ENCODE data around the gene NTM. TPM values are rescaled to one million over a fixed set of nuclear protein-coding genes. Genes with fewer than 3 reads are reported as not detected.

The NTM gene
- polyA plus RNA-seq, 1 donor from 2014 or later = not detected

DNA sequence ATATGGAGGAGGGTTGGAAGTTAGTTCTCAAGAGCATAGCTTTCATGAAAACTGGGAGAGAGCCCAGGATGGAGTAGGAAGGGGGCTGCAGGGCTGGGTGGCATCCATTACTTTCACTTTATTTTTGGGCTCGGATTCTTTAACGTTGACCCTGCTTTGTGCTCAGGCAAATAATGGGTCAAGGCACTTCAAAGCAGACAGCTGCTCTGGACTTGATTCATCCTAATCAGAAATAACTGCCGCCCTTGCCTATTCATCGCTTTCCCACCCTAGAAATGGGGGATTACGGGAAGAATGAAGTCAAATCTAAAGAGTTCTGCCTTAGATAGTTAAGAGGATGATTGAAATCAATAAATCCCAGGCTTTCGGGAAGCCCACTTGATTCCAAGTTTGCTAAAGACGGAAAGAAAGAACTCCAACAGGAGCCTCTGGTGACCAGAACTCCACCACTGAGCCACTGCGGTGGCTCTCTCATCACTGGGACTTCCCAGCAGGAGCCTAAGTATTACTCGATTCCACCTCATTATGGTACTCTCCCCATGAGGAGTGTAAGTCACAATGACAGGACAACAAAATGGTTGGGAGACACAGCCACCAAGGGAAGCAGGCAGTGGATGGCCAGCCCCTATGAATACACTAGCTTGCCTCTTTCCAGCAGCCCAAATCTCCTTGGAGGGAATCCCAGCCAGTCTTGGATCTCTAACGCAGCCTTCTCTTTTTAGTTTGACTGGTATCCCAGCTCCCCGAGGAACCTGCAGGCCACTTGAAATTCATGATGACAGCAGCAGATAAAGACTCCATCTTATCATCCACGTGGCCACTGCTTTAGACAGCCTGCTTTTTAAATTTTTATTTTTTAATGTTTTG is 815.5 kb downstream of the NTM start:
- Mint-ChIP-seq H3K27me3 (no peaks in the 10 kb centered on the region), H3K4me1 (peaks cover 0 to 1% (median 0%) of the 10 kb centered on the region in 3 donors), H3K36me3 (no peaks in the 10 kb centered on the region), H3K27ac (no peak overlapping the region), H3K4me3 (no peak overlapping the region), H3K9me3 (peaks cover 0 to 10% (median 0%) of the 10 kb centered on the region in 3 donors)

DNA sequence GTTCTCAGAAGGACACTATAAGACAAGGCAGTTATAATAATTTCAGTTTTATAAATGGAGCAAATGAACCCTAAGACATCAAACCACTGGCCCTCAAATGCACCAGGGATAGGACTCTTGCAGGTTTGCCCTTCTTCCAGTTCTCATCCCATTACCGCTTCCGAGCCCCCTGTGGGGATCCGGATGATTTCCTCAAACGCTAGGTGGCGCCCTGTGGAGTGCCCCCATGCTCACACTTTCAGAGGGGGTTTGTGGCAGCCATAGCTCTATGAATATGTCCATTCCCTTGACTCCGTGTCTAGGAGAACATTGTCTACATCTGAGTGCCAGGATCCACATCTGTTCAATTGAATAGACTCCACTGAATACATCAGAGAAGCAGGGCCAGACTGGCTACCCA is 816.3 kb downstream of the NTM start:
- Mint-ChIP-seq H3K4me3 (no peak overlapping the region), H3K36me3 (no peaks in the 10 kb centered on the region), H3K27me3 (no peaks in the 10 kb centered on the region), H3K4me1 (no peaks in the 10 kb centered on the region), H3K9me3 (peaks cover 0 to 10% (median 0%) of the 10 kb centered on the region in 3 donors), H3K27ac (no peak overlapping the region)

DNA sequence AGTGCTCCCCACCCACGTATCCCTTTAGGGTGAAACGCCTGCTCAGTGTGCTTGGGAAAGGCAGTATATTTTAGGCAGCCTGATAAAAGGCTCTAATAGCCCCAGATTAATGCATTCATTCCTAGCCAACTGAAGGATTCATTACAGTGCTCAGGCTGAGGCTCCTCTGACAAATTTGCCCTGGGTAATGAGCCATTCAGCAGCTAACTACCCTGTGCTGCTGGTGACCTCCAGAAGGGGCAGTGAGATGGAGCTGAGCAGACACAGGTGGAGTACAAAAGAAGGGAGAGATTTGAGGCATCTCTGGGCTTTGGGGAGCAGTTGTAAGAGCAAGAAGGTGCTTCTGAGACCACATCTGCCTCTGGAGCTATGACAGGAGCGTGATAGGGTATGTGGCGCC is 817.0 kb downstream of the NTM start:
- Mint-ChIP-seq H3K27ac (no peak overlapping the region), H3K9me3 (peaks cover 0 to 10% (median 0%) of the 10 kb centered on the region in 3 donors), H3K4me1 (no peaks in the 10 kb centered on the region), H3K27me3 (no peaks in the 10 kb centered on the region), H3K4me3 (no peak overlapping the region), H3K36me3 (no peaks in the 10 kb centered on the region)

DNA sequence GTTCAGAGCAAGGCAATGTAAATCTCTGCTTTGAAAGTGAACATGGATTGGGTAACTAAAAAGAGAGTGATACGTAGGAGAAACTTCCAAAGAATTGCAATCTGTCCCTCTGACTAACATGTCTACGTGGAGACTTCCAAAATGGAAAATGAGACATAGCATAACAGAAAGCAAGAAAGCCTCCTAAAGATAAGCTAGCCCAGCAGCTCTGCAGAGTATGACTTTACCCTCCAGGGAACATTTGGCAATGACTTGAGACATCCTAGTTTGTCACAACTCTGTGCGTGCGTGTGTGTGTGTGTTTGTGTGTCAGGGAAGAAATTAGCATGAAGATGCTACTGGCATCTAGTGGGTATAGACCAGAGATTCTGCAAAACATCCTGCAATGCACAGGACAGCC is 817.4 kb downstream of the NTM start:
- no peaks in the 10 kb centered on the region for H3K36me3 Mint-ChIP-seq
- no peaks in the 10 kb centered on the region for H3K27me3 Mint-ChIP-seq
- H3K4me3 Mint-ChIP-seq = no peak overlapping the region
- H3K27ac Mint-ChIP-seq = no peak overlapping the region
- peaks cover 0 to 10% (median 0%) of the 10 kb centered on the region in 3 donors for H3K9me3 Mint-ChIP-seq
- no peaks in the 10 kb centered on the region for H3K4me1 Mint-ChIP-seq

DNA sequence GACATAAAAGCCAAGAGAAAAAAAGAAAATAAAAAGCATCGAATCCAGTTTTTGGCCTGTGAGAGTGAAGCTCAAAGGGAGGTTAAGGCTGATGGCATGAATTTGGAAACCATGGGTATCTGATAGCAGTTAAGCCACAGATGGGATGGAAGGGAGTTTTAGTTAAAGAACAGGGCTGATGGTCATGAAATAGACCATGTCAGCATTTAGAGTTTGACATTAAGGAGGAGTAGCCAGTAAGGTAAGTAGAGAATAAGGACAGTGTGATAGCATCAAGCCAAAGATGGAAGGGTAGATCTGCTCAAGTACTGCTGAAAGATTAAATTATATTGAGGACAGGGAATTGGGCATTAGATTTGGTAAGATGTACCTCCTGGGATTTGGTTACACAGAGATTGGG is 826.5 kb downstream of the NTM start:
- Mint-ChIP-seq H3K4me1 (no peaks in the 10 kb centered on the region), H3K4me3 (no peak overlapping the region), H3K9me3 (peaks cover 2 to 14% (median 12%) of the 10 kb centered on the region in 3 donors), H3K36me3 (peaks cover 2% of the 10 kb centered on the region), H3K27me3 (no peaks in the 10 kb centered on the region), H3K27ac (no peak overlapping the region)

DNA sequence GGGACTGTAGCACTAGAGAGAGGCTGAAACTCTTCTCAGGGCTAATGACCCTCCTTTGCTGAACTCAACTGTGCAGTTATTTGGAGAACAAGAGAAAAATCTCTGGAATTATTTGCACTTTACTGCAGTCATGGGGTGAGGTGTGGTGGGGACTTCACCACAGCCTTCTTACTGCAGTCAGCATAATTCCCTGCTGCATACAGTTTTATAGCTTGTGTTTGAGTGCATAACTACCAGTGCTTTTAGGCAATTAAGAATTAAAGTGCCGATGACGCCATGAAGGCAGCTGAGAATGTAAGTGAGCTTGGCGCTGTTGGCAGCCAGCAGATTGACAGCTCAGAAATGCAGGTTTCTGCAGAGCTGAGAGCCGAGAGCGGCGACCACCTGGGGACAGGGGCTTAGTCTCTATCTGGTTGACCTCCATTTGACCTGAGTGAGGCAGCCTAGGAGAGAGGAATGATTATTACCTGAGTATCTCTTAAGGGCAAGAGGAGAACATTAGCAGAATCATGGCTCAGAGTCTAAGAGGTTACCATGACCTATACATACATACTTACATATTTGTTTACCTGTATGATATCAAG is 830.0 kb downstream of the NTM start:
- Mint-ChIP-seq H3K36me3 (peaks cover 2% of the 10 kb centered on the region), H3K9me3 (peaks cover 1 to 10% (median 9%) of the 10 kb centered on the region in 3 donors), H3K27ac (no peak overlapping the region), H3K4me1 (no peaks in the 10 kb centered on the region), H3K27me3 (no peaks in the 10 kb centered on the region), H3K4me3 (no peak overlapping the region)

DNA sequence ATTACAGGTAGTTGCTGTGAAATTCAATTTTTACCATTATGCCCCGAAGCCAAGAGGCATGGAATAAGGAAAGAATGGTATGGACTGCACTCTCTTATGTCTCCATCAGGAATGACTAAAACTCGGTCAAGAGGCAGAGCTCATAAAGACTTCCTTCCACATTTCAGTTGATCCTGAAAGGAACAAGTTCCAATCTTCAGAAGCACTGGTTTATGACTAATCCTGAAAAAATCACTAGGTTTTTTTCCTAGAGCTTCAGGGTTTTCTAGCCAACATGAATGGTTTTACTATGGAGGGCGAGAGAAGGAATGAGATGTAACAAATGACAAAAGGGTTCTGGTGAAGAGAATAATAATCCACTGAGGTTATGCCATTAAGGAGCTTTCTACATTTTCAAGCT is 832.2 kb downstream of the NTM start:
- Mint-ChIP-seq H3K9me3 (peaks cover 4 to 10% (median 5%) of the 10 kb centered on the region in 3 donors), H3K36me3 (no peaks in the 10 kb centered on the region), H3K27me3 (no peaks in the 10 kb centered on the region), H3K27ac (no peak overlapping the region), H3K4me1 (no peaks in the 10 kb centered on the region), H3K4me3 (no peak overlapping the region)

DNA sequence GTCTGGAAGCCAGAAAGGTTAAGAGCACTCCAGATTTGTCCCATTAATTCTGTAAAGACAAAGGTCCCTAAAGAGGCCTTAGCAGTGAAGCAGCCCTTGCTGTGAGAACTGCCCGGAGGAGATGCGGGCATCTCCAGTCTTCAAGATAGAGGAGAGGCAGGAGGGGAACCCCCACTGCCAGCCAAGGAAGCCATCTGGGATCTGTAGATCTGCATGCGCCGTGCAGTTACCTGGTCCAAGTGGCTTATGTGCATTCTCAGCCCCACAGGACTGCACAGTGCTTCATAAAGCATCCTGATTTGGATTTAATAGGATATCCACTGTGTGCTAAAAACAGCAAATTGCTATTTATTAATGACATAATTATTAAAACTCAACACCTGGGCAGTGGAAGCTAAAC is 834.6 kb downstream of the NTM start:
- Mint-ChIP-seq H3K9me3 (peaks cover 2 to 5% (median 3%) of the 10 kb centered on the region in 3 donors), H3K27ac (no peak overlapping the region), H3K4me1 (no peaks in the 10 kb centered on the region), H3K27me3 (no peaks in the 10 kb centered on the region), H3K4me3 (no peak overlapping the region), H3K36me3 (no peaks in the 10 kb centered on the region)

DNA sequence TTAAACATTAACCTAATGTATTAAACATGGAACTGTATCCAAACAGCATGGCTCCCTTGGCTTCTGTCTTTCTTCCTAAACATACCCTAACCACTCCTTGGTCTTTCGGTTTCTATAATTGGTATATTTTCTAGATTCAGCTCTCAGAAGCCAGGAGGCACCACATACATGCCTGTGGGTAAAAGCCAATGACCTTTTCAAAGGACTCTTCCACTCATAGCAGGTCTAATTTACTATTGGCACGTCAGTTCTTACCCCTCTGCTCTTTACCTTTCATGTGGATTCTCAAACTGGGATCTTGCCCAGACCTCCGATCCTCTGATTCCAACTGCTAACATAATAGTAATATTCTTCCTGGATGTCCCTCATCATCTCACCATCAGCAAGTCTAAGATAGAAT is 835.1 kb downstream of the NTM start:
- Mint-ChIP-seq H3K36me3 (no peaks in the 10 kb centered on the region), H3K27ac (no peak overlapping the region), H3K27me3 (no peaks in the 10 kb centered on the region), H3K4me3 (no peak overlapping the region), H3K9me3 (peaks cover 2 to 5% (median 3%) of the 10 kb centered on the region in 3 donors), H3K4me1 (no peaks in the 10 kb centered on the region)

DNA sequence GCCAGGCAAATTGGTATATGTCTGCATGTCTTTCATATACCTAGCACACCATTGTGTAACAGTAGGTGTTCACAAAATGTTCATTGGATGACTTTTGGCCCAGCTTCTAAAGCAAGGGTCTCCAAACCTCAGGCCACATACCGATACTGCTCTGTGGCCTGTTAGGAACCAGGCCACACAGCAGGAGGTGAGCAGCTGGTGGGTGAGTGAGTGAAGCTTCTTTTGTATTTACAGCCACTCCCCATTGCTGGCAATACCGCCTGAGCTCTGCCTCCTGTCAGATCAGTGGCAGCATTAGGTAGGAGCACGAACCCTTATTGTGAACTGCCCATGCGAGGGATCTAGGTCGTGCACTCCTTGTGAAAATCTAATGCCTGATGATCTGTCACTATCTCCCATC is 836.6 kb downstream of the NTM start:
- Mint-ChIP-seq H3K27ac (peak overlapping the region in 1 of 3 donors; percentile 6), H3K27me3 (no peaks in the 10 kb centered on the region), H3K4me1 (no peaks in the 10 kb centered on the region)

DNA sequence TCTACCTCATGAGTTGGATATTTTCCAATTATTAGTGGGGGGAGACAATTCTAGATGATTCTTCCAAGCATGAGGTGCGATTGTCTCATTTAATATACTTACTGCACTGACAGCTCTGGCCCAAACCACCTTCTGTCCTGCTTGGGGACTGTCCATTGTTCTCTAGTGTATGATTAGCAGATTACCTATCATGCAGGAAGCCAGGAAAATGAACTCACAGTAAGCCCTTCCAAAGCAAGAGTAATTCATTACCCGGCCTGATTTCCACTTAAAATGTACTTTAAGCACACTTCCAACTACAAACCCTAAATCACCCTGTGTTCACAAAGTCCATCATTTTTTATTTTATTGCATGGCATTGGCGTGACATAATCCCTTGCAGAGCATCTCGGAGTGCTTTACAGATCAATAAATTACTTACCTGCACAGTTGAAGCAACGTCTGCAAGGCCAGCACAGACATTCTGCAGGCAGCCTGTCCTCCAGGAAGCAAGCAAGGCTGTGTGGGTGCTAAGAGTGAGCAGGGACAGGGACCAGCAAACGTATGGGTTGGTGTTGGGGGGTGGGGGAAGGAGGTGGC is 838.2 kb downstream of the NTM start:
- H3K36me3 Mint-ChIP-seq = peaks cover 1% of the 10 kb centered on the region

More for the DNA sequence above, 836.6 kb downstream of the NTM start:
- H3K36me3 Mint-ChIP-seq = peaks cover 1% of the 10 kb centered on the region
- H3K9me3 Mint-ChIP-seq = peaks cover 2 to 5% (median 3%) of the 10 kb centered on the region in 3 donors
- no peak overlapping the region for H3K4me3 Mint-ChIP-seq

DNA sequence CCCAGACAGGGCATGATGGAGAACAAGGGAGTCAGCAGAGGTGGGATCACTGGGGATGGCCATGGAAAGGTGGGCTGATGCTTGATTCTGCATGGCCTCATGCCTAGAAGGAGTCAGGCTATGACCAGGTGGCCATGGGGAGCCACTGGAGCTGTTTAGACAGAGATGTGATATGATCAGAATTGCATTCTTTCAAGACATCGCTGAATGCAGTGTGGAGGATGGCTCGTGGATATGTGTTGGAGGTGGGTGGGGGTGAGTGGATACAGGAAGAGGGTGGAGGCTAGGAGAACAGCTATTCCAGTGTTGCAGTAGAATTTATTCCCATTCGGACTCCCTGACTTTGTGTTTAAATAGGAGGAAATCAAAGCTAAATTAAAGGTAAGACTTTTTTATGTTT is 841.1 kb downstream of the NTM start:
- H3K36me3 Mint-ChIP-seq = peaks cover 1% of the 10 kb centered on the region

More for the DNA sequence above, 838.2 kb downstream of the NTM start:
- H3K4me3 Mint-ChIP-seq = no peak overlapping the region
- no peaks in the 10 kb centered on the region for H3K4me1 Mint-ChIP-seq
- no peaks in the 10 kb centered on the region for H3K27me3 Mint-ChIP-seq
- H3K27ac Mint-ChIP-seq = no peak overlapping the region
- peaks cover 2 to 3% (median 3%) of the 10 kb centered on the region in 3 donors for H3K9me3 Mint-ChIP-seq

DNA sequence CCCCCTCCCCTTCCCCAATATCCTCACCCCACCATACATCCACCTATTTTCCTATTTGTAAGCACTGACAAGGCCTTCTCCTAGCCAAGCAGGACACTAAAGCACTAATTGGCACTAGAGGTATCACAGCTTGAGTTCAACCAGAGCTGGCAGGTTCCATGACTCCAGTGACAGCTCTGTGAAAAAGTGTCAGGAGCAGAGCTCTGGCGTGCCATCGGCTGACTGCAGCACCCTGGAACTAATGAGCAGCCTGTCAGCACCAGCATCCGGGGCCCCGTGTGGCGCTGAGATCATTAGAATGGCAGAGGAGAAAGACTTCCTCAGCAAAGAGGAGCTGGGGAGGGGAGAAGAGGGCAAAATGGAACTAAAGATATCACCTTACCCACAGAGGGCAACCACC is 847.4 kb downstream of the NTM start:
- H3K9me3 Mint-ChIP-seq = peaks cover 1 to 7% (median 2%) of the 10 kb centered on the region in 3 donors
- peaks cover 0 to 4% (median 0%) of the 10 kb centered on the region in 3 donors for H3K4me1 Mint-ChIP-seq
- no peaks in the 10 kb centered on the region for H3K36me3 Mint-ChIP-seq
- no peaks in the 10 kb centered on the region for H3K27me3 Mint-ChIP-seq
- H3K27ac Mint-ChIP-seq = no peak overlapping the region
- H3K4me3 Mint-ChIP-seq = no peak overlapping the region

More for the DNA sequence above, 841.1 kb downstream of the NTM start:
- Mint-ChIP-seq H3K4me1 (no peaks in the 10 kb centered on the region), H3K27ac (no peak overlapping the region), H3K9me3 (peaks cover 2 to 4% (median 2%) of the 10 kb centered on the region in 3 donors), H3K4me3 (no peak overlapping the region), H3K27me3 (no peaks in the 10 kb centered on the region)

DNA sequence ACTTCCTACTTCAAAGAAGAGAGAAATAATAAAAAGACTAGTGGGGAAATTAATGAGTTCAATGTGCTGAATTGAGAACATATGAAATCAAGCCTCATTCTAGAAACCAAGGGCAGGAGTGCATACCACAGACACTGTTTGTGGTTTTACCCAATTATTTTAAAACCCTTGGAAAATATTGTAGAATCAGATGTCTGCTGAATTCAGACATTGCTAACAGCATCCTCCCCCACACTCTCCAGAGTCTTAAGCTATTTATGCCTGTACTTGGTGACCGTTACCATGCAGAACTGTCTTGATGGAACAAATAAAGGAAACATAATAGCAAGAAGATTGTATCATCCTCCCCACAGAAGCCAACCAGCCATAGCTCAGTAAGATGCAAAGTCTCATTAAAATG is 850.1 kb downstream of the NTM start:
- Mint-ChIP-seq H3K27me3 (no peaks in the 10 kb centered on the region), H3K36me3 (no peaks in the 10 kb centered on the region), H3K27ac (no peak overlapping the region), H3K4me3 (no peak overlapping the region), H3K4me1 (peaks cover 0 to 4% (median 0%) of the 10 kb centered on the region in 3 donors), H3K9me3 (peaks cover 2 to 8% (median 7%) of the 10 kb centered on the region in 3 donors)

DNA sequence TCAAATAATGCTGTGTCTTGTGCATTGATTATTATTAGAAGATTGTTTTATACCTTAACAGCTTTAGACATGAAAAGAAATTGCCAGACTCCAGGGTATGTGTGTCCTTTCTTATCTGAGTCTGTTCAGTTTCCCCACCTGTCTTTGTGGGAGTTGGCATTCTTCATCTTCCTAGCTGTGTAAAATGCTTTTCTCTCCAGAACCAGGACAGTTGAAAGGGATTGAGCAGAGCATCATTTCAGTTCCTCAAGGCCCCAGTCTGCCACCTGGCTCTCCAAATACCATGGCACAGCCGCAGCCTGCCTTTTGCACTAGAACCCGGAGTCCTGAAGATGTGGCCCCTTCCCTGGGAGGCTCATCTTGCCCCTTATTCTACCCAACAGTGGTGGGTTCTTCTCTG is 851.9 kb downstream of the NTM start:
- peaks cover 0 to 4% (median 0%) of the 10 kb centered on the region in 3 donors for H3K4me1 Mint-ChIP-seq

More for the DNA sequence above, 851.9 kb downstream of the NTM start:
- Mint-ChIP-seq H3K4me3 (no peak overlapping the region), H3K27me3 (no peaks in the 10 kb centered on the region), H3K9me3 (peaks cover 6 to 8% (median 8%) of the 10 kb centered on the region in 3 donors), H3K36me3 (no peaks in the 10 kb centered on the region), H3K27ac (no peak overlapping the region)

Measured in IgD-negative memory B cell (primary cell).